Measurements from ENCODE around the gene MED8. TPM values are rescaled to one million over a fixed set of nuclear protein-coding genes. Genes with fewer than 3 reads are reported as not detected.

The MED8 gene
- total RNA-seq, 4 donors from 2014 or later: 27.6 to 34.1 (median 32.0) TPM

DNA sequence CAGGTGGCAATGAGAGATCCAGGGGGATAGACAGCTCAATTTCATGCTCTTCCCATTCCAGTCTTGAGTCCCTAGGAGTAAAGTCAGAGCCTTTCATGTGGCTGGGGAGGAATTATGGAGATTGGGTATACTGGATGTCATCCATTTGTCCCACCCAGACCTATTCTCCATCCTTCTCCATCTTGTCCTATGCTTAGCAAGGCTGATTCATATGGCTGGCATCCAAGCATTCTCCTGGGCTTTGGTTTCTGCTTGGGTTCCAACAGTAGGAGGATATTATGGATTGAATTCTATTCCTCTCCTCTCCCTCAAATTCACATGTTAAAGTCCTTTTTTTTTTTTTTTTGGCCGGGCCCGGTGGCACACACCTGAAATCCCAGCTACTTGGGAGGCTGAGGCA lies 34.7 kb downstream of the MED8 start:
- no peak for DNase-seq (ENCODE audit: extremely low spot score)
- Histone ChIP-seq H3K36me3 (peaks cover 0 to 4% (median 0%) of the 10 kb centered on the region in 4 donors), H3K4me1 (peaks cover 13 to 25% (median 22%) of the 10 kb centered on the region in 4 donors), H3K27ac (replicated peaks in 1 of 4) (no peak overlapping the region), H3K27me3 (no peaks in the 10 kb centered on the region), H3K9me3 (no peaks in the 10 kb centered on the region), H3K4me3 (no peak overlapping the region)
- intact Hi-C loops (cut with DNase I): no loop called here
- 92% methylated on average over 2 of the region's 2 CpGs for WGBS
- TF ChIP-seq, protein P1, sequence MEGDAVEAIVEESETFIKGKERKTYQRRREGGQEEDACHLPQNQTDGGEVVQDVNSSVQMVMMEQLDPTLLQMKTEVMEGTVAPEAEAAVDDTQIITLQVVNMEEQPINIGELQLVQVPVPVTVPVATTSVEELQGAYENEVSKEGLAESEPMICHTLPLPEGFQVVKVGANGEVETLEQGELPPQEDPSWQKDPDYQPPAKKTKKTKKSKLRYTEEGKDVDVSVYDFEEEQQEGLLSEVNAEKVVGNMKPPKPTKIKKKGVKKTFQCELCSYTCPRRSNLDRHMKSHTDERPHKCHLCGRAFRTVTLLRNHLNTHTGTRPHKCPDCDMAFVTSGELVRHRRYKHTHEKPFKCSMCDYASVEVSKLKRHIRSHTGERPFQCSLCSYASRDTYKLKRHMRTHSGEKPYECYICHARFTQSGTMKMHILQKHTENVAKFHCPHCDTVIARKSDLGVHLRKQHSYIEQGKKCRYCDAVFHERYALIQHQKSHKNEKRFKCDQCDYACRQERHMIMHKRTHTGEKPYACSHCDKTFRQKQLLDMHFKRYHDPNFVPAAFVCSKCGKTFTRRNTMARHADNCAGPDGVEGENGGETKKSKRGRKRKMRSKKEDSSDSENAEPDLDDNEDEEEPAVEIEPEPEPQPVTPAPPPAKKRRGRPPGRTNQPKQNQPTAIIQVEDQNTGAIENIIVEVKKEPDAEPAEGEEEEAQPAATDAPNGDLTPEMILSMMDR (IDR thresholded peaks at IDR 0.05): no peak
- TF ChIP-seq POLR2AphosphoS5 (IDR thresholded peaks at IDR 0.05) (no peak), POLR2A (IDR thresholded peaks at IDR 0.05; ENCODE audit: low read depth) (no peak), EP300 (IDR thresholded peaks at IDR 0.05) (no peak)

GRCh38 chr1:43354471-43354870 lies 35.1 kb downstream of the MED8 start:
- Histone ChIP-seq H3K27ac (replicated peaks in 1 of 4) (no peak overlapping the region), H3K9me3 (no peaks in the 10 kb centered on the region), H3K4me1 (peaks cover 18 to 28% (median 26%) of the 10 kb centered on the region in 4 donors), H3K36me3 (peaks cover 0 to 4% (median 0%) of the 10 kb centered on the region in 4 donors), H3K27me3 (no peaks in the 10 kb centered on the region), H3K4me3 (no peak overlapping the region)
- intact Hi-C loops (cut with DNase I): no loop called here
- DNase-seq (ENCODE audit: extremely low spot score): no peak
- TF ChIP-seq POLR2A (IDR thresholded peaks at IDR 0.05; ENCODE audit: low read depth) (no peak), POLR2AphosphoS5 (IDR thresholded peaks at IDR 0.05) (no peak), EP300 (IDR thresholded peaks at IDR 0.05) (no peak)
- TF ChIP-seq, protein P1 (IDR thresholded peaks at IDR 0.05): no peak
- WGBS: 77% methylated on average over 2 of the region's 2 CpGs

DNA sequence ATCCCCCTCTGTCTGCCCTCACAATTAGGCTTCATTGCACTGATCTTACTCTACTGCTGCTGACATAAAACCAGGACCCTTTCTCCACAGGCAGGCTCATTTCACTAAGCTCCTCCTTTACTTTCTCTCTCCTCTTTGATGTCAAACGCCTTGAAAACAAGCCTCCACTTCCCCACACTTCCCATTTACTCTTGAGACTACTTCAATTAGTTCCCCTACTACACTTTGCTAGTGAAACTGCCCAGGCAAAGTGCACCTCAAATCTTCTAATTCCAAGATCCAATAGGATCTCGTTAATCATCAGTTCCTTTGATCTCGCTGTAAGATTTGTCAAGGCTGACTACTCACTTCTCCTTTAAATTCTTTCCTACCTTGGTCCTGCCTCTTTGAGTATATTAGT lies 36.7 kb downstream of the MED8 start:
- Histone ChIP-seq H3K27me3 (no peaks in the 10 kb centered on the region), H3K4me1 (peaks cover 23 to 30% (median 29%) of the 10 kb centered on the region in 4 donors), H3K4me3 (no peak overlapping the region), H3K36me3 (peaks cover 0 to 4% (median 0%) of the 10 kb centered on the region in 4 donors), H3K9me3 (no peaks in the 10 kb centered on the region), H3K27ac (replicated peaks in 1 of 4) (no peak overlapping the region)
- 68% methylated on average over 3 of the region's 3 CpGs for WGBS
- TF ChIP-seq EP300 (IDR thresholded peaks at IDR 0.05) (no peak), POLR2AphosphoS5 (IDR thresholded peaks at IDR 0.05) (no peak), POLR2A (IDR thresholded peaks at IDR 0.05; ENCODE audit: low read depth) (no peak)
- TF ChIP-seq, protein P1 (IDR thresholded peaks at IDR 0.05): no peak
- no peak for DNase-seq (ENCODE audit: extremely low spot score)
- intact Hi-C loops (cut with DNase I): no loop called here

DNA sequence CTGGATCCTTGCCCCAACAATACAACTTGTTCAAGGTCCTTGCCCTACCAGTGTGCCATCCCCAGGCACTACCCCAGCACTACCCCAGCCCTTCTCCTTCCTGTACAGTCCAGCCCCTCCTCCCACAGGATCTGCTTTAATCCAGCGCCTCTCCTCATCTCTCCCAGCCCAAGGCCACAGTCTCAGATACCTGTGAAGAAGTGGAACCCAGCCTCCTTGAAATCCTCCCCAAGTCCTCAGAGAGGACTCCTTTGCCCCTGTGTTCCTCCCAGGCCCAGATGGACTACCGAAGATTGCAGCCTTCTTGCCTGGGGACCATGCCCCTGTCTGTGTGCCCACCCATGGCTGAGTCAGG lies 37.3 kb downstream of the MED8 start:
- TF ChIP-seq POLR2AphosphoS5 (IDR thresholded peaks at IDR 0.05): no peak
- no peak for TF ChIP-seq POLR2A (IDR thresholded peaks at IDR 0.05; ENCODE audit: low read depth)
- TF ChIP-seq EP300 (IDR thresholded peaks at IDR 0.05): no peak
- TF ChIP-seq, protein P1 (IDR thresholded peaks at IDR 0.05): no peak
- Histone ChIP-seq H3K4me1 (peaks cover 18 to 24% (median 24%) of the 10 kb centered on the region in 4 donors), H3K36me3 (peaks cover 0 to 4% (median 0%) of the 10 kb centered on the region in 4 donors), H3K27me3 (no peaks in the 10 kb centered on the region), H3K4me3 (no peak overlapping the region), H3K9me3 (no peaks in the 10 kb centered on the region), H3K27ac (replicated peaks in 1 of 4) (no peak overlapping the region)
- no peak for DNase-seq (ENCODE audit: extremely low spot score)
- 93% methylated on average over 2 of the region's 2 CpGs for WGBS
- intact Hi-C loops (cut with DNase I): no loop called here
